NB4 (cell line): ENCODE results near the gene KIF1A.
"Not testable (repeated sequence)": the region's sequence is repeated elsewhere in the genome, so short reads cannot be mapped to it uniquely, and the experiment has no call there.

Experiments used
- POLR2A ChIP-seq: IDR thresholded peaks from 2 replicates; pipeline ENCODE4 v1.6.1; 2011; ENCODE audit warnings: mild to moderate bottlenecking; ENCODE audit not compliant: insufficient read length; ENCODE audit errors: extremely low read depth
- TF ChIP-seq, protein P1 (sequence below): IDR thresholded peaks from 2 replicates; pipeline ENCODE4 v1.6.1; 2011; ENCODE audit warnings: low read depth, low read length
- TF ChIP-seq, protein P2 (sequence below): IDR thresholded peaks from one replicate; pipeline ENCODE4 v1.5.1; 2012; ENCODE audit warnings: low read depth, low read length

DNA sequence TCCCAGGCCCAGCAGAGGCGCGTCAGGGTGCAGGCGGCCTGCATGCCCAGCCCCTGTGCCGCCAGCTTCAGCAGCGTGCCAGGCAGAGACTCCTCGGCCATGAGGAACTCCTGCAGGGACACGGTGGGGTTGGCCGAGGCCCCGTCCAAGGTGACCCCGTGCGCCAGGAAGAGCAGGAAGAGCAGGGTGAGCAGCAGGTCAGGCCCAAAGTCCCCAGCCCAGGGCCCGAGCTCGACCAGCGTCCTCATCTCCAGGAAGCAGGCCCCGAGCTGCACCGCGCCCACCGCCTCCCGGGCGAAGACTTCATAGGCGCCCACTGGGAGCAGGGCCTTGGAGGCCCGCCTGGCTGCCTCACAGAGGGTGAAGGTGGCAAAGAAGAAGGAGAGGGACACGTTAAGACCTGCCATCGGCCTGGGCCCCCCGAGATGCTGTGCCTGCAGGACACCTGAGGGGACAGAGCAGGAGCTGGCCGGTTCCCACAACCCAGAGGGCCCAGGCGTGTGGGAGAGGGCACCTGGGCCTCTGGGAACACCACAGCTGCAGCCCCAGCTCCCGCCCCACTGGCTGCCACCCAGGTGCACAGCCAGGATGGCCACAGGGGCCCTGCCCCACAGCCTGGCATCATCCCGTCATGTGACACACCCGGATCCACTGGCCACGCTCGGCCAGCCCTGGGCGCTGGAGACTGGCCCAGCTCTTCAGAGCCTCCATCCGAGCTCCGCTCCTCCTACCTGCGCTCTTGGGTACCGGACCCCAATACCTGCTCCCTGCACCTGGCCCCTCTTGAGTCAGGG is 137.4 kb downstream of the KIF1A start, which contains the start of gene AQP12B:
- TF ChIP-seq, protein P1, sequence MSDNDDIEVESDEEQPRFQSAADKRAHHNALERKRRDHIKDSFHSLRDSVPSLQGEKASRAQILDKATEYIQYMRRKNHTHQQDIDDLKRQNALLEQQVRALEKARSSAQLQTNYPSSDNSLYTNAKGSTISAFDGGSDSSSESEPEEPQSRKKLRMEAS: not testable (repeated sequence)
- TF ChIP-seq, protein P2, sequence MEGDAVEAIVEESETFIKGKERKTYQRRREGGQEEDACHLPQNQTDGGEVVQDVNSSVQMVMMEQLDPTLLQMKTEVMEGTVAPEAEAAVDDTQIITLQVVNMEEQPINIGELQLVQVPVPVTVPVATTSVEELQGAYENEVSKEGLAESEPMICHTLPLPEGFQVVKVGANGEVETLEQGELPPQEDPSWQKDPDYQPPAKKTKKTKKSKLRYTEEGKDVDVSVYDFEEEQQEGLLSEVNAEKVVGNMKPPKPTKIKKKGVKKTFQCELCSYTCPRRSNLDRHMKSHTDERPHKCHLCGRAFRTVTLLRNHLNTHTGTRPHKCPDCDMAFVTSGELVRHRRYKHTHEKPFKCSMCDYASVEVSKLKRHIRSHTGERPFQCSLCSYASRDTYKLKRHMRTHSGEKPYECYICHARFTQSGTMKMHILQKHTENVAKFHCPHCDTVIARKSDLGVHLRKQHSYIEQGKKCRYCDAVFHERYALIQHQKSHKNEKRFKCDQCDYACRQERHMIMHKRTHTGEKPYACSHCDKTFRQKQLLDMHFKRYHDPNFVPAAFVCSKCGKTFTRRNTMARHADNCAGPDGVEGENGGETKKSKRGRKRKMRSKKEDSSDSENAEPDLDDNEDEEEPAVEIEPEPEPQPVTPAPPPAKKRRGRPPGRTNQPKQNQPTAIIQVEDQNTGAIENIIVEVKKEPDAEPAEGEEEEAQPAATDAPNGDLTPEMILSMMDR: not testable (repeated sequence)
- TF ChIP-seq POLR2A: not testable (repeated sequence)
